Fibroblast of the aortic adventitia (primary cell): ENCODE data around the gene ITGA11. TPM values are rescaled to one million over a fixed set of nuclear protein-coding genes. Genes with fewer than 3 reads are reported as not detected.

Experiments
- DNase-seq: peaks from one replicate; pipeline ENCODE4 v3.0.0-alpha.2; 2010; ENCODE audit warnings: low read depth
- H3K4me3 ChIP-seq: 2 replicates; pipeline ENCODE4 v1.5.1; 2011; ENCODE audit warnings: low read depth, mild to moderate bottlenecking, control low read depth, low read length, moderate library complexity
- total RNA-seq: library from RNA; depleted of rRNA; stranded (reverse); fragments of >200 nt; gene quantifications from 2 replicates; pipeline ENCODE4 v1.2.3, GENCODE V29; 2012; ENCODE audit warnings: low replicate concordance
- TF ChIP-seq, protein P1 (sequence below): IDR thresholded peaks from 2 replicates; pipeline ENCODE4 v1.5.1; 2011; ENCODE audit warnings: mild to moderate bottlenecking, low read length, control low read depth, inconsistent platforms; ENCODE audit not compliant: insufficient read depth

Gene ITGA11
- total RNA-seq, 1 donor = 81.1 TPM

GRCh38 chr15:68385671-68386586, 46.0 kb downstream of the ITGA11 start:
- no peak for DNase-seq
- H3K4me3 ChIP-seq = no peak overlapping the region
- TF ChIP-seq, protein P1, sequence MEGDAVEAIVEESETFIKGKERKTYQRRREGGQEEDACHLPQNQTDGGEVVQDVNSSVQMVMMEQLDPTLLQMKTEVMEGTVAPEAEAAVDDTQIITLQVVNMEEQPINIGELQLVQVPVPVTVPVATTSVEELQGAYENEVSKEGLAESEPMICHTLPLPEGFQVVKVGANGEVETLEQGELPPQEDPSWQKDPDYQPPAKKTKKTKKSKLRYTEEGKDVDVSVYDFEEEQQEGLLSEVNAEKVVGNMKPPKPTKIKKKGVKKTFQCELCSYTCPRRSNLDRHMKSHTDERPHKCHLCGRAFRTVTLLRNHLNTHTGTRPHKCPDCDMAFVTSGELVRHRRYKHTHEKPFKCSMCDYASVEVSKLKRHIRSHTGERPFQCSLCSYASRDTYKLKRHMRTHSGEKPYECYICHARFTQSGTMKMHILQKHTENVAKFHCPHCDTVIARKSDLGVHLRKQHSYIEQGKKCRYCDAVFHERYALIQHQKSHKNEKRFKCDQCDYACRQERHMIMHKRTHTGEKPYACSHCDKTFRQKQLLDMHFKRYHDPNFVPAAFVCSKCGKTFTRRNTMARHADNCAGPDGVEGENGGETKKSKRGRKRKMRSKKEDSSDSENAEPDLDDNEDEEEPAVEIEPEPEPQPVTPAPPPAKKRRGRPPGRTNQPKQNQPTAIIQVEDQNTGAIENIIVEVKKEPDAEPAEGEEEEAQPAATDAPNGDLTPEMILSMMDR = no peak

- DNase-seq = no peak
- TF ChIP-seq, protein P1 = no peak
- H3K4me3 ChIP-seq = no peak overlapping the region
These were observed 46.8 kb downstream of the ITGA11 start for GRCh38 chr15:68385240-68385561.

DNA sequence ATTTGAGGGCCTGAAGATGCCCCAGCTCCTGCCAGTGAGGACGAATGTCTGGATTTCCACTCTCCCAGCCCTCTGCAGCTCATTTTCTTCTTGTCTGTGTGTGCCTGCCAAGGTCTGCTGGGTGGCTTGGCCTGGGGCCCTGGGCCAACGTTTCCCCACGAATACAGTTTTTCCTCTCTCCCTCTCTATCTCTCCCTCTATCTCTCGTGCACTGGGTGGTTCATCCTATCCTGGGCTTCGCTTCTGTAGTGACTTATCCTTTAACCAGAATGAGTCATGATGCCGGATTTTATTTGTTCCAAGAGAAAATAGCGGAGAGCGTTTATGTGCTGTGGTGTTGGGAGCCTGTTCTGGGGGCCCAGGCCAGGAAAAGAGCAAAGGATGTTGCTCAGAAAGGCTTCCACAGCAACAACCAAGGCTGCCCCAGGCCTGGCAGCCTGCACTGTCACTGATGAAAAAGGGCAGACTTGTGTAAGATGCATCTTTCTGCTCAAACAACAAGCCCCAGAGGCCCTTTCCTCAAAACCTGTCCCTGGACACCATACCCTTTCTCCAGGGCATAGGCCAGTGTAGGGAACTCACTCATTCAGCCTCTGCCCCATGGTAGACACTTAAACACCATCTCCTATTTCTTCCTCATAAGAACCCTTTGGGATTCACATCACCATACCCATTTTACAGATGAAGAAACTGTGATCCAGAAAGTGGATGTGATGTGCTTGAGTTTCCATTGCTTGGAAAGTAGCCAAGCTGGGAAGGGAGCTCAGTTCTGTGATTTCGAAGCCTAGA, 47.3 kb downstream of the ITGA11 start:
- TF ChIP-seq, protein P1 = no peak
- DNase-seq = peak; percentile 96
- no peak overlapping the region for H3K4me3 ChIP-seq

GRCh38 chr15:68383161-68384074, 48.5 kb downstream of the ITGA11 start:
- TF ChIP-seq, protein P1 = peak; percentile 69
- DNase-seq = peak; percentile 47
- no peak overlapping the region for H3K4me3 ChIP-seq

- DNase-seq = peak; percentile 51
- TF ChIP-seq, protein P1 = no peak
- no peak overlapping the region for H3K4me3 ChIP-seq
These were observed 49.5 kb downstream of the ITGA11 start for GRCh38 chr15:68382286-68383007.

- TF ChIP-seq, protein P1 = no peak
- DNase-seq = no peak
These were observed 51.5 kb downstream of the ITGA11 start for GRCh38 chr15:68380456-68380855.

More at GRCh38 chr15:68380456-68380855, 51.5 kb downstream of the ITGA11 start:
- H3K4me3 ChIP-seq = no peak overlapping the region
